DND-41 (cell line): ENCODE results near the gene NUMA1.

ENCODE experiments used
- ATAC-seq: fragments of 200-7000 bp; cut with Tn5 transposase; 3 replicates; pipeline ENCODE4 v1.9.1; 2021; ENCODE audit warnings: low read depth; ENCODE audit not compliant: insufficient read depth
- DNase-seq: peaks from one replicate; pipeline ENCODE4 v3.0.0-alpha.2; 2020
- H2AFZ ChIP-seq: 2 replicates; pipeline ENCODE4 v1.6.0; 2012; ENCODE audit warnings: low read depth, low read length
- H3K27ac ChIP-seq: 2 replicates; pipeline ENCODE4 v1.5.1; 2012; ENCODE audit warnings: low read length, inconsistent platforms
- H3K27me3 ChIP-seq: fragments of 200-600 bp; sonication (generic); 2 replicates; pipeline ENCODE4 v1.6.0; 2012; ENCODE audit warnings: low read length, mild to moderate bottlenecking, inconsistent platforms; ENCODE audit not compliant: insufficient read depth, poor library complexity
- H3K36me3 ChIP-seq: 2 replicates; pipeline ENCODE4 v1.5.1; 2012; ENCODE audit warnings: low read length, inconsistent platforms; ENCODE audit not compliant: insufficient read depth
- H3K4me1 ChIP-seq: 2 replicates; pipeline ENCODE4 v1.5.1; 2012; ENCODE audit warnings: mild to moderate bottlenecking, low read length; ENCODE audit not compliant: insufficient read depth
- H3K4me2 ChIP-seq: 2 replicates; pipeline ENCODE4 v1.6.0; 2012; ENCODE audit warnings: mild to moderate bottlenecking, moderate library complexity, low read length, inconsistent platforms; ENCODE audit not compliant: insufficient read depth
- H3K4me3 ChIP-seq, 2 experiments: fragments of 200-600 bp in 1 of 2; shearing (Covaris generic) in 1 of 2; 2 replicates each; pipeline ENCODE4 v1.5.1; 2012 to 2016; ENCODE audit warnings: inconsistent platforms in 2 of 2, low read length in 2 of 2, mild to moderate bottlenecking in 2 of 2, low read depth in 1 of 2, moderate library complexity in 1 of 2
- H3K79me2 ChIP-seq: 2 replicates; pipeline ENCODE4 v1.6.0; 2012; ENCODE audit warnings: low read length, inconsistent platforms; ENCODE audit not compliant: insufficient read depth
- H3K9ac ChIP-seq: 2 replicates; pipeline ENCODE4 v1.6.0; 2012; ENCODE audit warnings: low read depth, mild to moderate bottlenecking, inconsistent platforms, low read length, moderate library complexity
- H3K9me3 ChIP-seq: 2 replicates; pipeline ENCODE4 v1.5.1; 2012; ENCODE audit warnings: low read length, moderate library complexity, mild to moderate bottlenecking, inconsistent platforms; ENCODE audit not compliant: insufficient read depth, severe bottlenecking
- H4K20me1 ChIP-seq: 2 replicates; pipeline ENCODE4 v1.6.0; 2012; ENCODE audit warnings: low read length; ENCODE audit not compliant: insufficient read depth
- CTCF ChIP-seq: IDR thresholded peaks from 2 replicates; pipeline ENCODE4 v1.5.1; 2012; ENCODE audit warnings: borderline replicate concordance, low read length, moderate library complexity, mild to moderate bottlenecking; ENCODE audit not compliant: poor library complexity, severe bottlenecking; ENCODE audit errors: extremely low read depth
- EZH2 ChIP-seq: IDR thresholded peaks from 3 replicates; pipeline ENCODE4 v1.6.1; 2012; ENCODE audit warnings: borderline replicate concordance, low read depth, mild to moderate bottlenecking, moderate library complexity, low read length, inconsistent platforms; ENCODE audit not compliant: severe bottlenecking

Gene NUMA1

DNA sequence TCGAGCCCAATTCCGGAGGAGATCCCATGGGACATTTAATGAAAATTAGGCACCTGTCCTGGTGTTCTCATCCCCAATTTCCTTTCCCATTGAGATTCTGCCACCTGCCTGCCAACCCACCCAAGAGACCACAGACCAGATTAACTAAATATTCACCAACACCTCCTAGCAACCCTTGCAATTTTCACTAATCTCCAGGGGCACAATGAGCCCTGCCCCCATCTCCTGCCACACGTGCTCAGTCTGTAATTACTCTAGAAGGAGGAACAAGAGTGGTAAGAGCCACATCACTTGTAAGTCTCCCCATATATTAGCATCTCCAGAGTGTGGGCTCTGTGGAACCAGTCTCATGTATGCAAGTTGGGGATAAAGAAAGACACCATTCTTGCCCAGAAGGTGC is 43.7 kb downstream of the NUMA1 start:
- no peak for ATAC-seq
- no peak for DNase-seq
- Histone ChIP-seq H3K36me3 (peaks cover 53% of the 10 kb centered on the region), H4K20me1 (peaks cover 27% of the 10 kb centered on the region), H3K9me3 (no peaks in the 10 kb centered on the region), H2AFZ (no peak overlapping the region), H3K27me3 (no peaks in the 10 kb centered on the region), H3K4me2 (no peak overlapping the region), H3K27ac (no peak overlapping the region), H3K9ac (no peak overlapping the region), H3K4me1 (peaks cover 31% of the 10 kb centered on the region), H3K79me2 (peaks cover 88% of the 10 kb centered on the region), H3K4me3 (no peak overlapping the region)
- TF ChIP-seq CTCF, result no peak
- no peak for TF ChIP-seq EZH2

GRCh38 chr11:72030472-72031045 is 49.8 kb downstream of the NUMA1 start:
- peaks cover 22% of the 10 kb centered on the region for H4K20me1 ChIP-seq
- H3K79me2 ChIP-seq, result peaks cover 81% of the 10 kb centered on the region
- no peak overlapping the region for H3K4me2 ChIP-seq
- no peak overlapping the region for H3K9ac ChIP-seq
- H3K36me3 ChIP-seq, result peaks cover 77% of the 10 kb centered on the region
- no peak overlapping the region for H3K27ac ChIP-seq
- no peaks in the 10 kb centered on the region; the same call in 1 of the 2 replicates for H3K4me1 ChIP-seq
- no peaks in the 10 kb centered on the region for H3K9me3 ChIP-seq
- no peak for DNase-seq
- ATAC-seq, result no peak
- no peaks in the 10 kb centered on the region for H3K27me3 ChIP-seq
- H2AFZ ChIP-seq, result no peak overlapping the region
- no peak overlapping the region for H3K4me3 ChIP-seq
- TF ChIP-seq EZH2, result no peak
- no peak for TF ChIP-seq CTCF

- DNase-seq (no peak), ATAC-seq (no peak)
- peaks cover 28% of the 10 kb centered on the region for H4K20me1 ChIP-seq
Measured at GRCh38 chr11:72026090-72026489, 54.3 kb downstream of the NUMA1 start.

More at GRCh38 chr11:72026090-72026489, 54.3 kb downstream of the NUMA1 start:
- Histone ChIP-seq H3K9ac (no peak overlapping the region), H3K36me3 (peaks cover 93% of the 10 kb centered on the region), H3K27ac (no peak overlapping the region), H3K4me1 (no peaks in the 10 kb centered on the region; the same call in 1 of the 2 replicates), H3K27me3 (no peaks in the 10 kb centered on the region), H3K9me3 (no peaks in the 10 kb centered on the region), H3K4me2 (no peak overlapping the region), H3K4me3 (no peak overlapping the region), H3K79me2 (peaks cover 53% of the 10 kb centered on the region), H2AFZ (no peak overlapping the region)
- no peak for TF ChIP-seq CTCF
- TF ChIP-seq EZH2, result no peak
